Esophagus squamous epithelium (tissue), 4 donors: ENCODE data around the gene RNF208.
"Not testable (repeated sequence)": the region's sequence is repeated elsewhere in the genome, so short reads cannot be mapped to it uniquely, and the experiment has no call there.

ENCODE experiments used
- POLR2A ChIP-seq, 4 donors: fragments of 450-650 bp; IDR thresholded peaks; one replicate each; pipeline ENCODE4 v1.6.1; 2017; ENCODE audit warnings: antibody characterized with exemption in 4 of 4, mild to moderate bottlenecking in 4 of 4, moderate library complexity in 3 of 4
- TF ChIP-seq, protein P1 (sequence below), 6 experiments: fragments of 450-650 bp in 4 of 6; fragments of 200-600 bp in 2 of 6; sonication (generic) in 2 of 6; IDR thresholded peaks; one replicate each; pipeline ENCODE4 v1.5.1; 2016 to 2019; ENCODE audit warnings: antibody characterized with exemption in 6 of 6, mild to moderate bottlenecking in 4 of 6, moderate library complexity in 4 of 6

DNA sequence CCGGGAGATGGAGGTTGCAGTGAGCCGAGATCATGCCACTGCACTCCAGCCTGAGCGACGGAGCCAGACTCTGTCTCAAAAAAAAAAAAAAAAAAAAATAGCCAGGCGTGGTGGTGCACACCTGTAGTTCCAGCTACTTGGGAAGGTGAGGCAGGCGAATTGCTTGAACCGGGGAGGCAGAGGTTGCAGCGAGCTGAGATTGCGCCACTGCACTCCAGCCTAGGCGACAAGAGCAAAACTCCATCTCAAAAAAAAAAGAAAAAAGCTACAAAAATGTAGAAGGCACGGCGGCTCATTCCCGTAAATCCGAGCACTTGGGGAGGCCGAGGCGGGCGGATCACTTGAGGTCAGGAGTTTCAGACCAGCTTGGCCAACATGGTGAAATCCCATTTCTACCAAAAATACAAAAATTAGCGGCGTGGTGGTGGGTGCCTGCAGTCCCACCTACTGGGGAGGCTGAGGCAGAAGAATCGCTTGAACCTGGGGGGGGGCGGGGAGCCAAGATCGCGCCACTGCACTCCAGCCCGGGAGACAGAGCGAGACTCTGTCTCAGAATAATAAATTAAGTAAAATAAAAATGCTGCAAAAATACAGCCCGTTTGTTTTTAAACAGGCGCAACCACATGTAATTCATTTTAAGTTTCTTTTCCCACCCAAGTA, 17.6 kb upstream of the RNF208 start:
- not testable (repeated sequence) for TF ChIP-seq POLR2A (IDR thresholded peaks at IDR 0.05)
- TF ChIP-seq, protein P1, sequence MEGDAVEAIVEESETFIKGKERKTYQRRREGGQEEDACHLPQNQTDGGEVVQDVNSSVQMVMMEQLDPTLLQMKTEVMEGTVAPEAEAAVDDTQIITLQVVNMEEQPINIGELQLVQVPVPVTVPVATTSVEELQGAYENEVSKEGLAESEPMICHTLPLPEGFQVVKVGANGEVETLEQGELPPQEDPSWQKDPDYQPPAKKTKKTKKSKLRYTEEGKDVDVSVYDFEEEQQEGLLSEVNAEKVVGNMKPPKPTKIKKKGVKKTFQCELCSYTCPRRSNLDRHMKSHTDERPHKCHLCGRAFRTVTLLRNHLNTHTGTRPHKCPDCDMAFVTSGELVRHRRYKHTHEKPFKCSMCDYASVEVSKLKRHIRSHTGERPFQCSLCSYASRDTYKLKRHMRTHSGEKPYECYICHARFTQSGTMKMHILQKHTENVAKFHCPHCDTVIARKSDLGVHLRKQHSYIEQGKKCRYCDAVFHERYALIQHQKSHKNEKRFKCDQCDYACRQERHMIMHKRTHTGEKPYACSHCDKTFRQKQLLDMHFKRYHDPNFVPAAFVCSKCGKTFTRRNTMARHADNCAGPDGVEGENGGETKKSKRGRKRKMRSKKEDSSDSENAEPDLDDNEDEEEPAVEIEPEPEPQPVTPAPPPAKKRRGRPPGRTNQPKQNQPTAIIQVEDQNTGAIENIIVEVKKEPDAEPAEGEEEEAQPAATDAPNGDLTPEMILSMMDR (IDR thresholded peaks at IDR 0.05): not testable (repeated sequence)
